ENCODE measurements around the gene NCOR2.

The NCOR2 gene

DNA sequence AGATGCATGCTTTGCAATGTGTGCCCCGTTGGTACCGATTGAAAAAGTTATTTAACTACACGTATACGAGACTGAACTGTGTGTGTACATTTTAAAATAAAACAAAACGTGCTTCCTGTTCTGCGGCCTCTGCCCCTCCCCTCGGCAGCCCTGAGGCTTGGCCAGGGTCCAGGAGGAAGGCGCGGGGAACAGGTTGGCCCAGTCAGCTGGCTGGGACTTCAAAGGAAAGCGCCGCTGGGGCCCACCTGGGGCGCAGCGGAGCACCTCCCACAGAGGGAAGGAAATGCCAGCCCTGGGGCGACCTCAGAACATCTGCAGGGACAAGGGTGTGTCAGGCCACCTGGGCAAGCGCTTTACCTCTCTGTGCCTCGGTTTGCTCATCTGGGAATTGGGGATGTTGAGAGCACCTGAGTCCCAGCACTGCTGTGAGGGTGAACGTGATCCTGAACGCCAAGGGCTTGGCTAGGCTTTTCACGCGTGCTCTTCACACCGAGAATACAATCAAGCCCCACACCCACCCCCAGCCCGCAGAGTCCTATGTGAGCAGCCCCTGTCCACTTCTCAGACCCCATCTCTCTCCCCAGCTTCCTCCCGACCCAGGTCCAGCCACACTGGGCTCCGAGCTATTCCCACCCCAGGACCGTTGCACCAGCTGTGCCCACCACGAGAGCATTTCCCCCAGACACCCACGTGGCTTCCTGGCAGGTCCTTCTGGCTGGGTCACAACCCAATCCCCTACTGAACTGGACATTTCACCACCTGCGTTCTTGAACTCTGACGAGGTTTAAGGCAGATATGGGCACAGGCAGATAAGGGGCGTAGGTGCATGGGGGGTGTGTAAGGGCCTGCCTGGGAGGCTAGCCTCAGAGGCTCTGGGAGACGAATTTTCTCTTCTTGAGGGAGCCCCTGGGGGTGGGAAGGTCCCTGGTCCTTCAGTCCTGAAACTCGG lies 41.9 kb upstream of the NCOR2 start:
- H3K4me3 ChIP-seq (ENCODE audit: low read length in 2 of 2), result peak overlapping the region in 1 of 2 donors; percentile 35
- no peaks in the 10 kb centered on the region for H3K27me3 ChIP-seq (ENCODE audit: control insufficient read depth in 1 of 2, insufficient read depth in 2 of 2, low read length in 2 of 2)
- H3K27ac ChIP-seq (ENCODE audit: low read length), result no peak overlapping the region
- H3K9ac ChIP-seq (ENCODE audit: low read length in 2 of 2), result no peak overlapping the region
- H3K4me1 ChIP-seq (ENCODE audit: control insufficient read depth, insufficient read depth, low read length), result peaks cover 34% of the 10 kb centered on the region
- no peaks in the 10 kb centered on the region for H3K36me3 ChIP-seq (ENCODE audit: control insufficient read depth in 2 of 2, insufficient read depth in 2 of 2, low read length in 2 of 2)
- H3K9me3 ChIP-seq (ENCODE audit: control insufficient read depth in 2 of 2, low read length in 2 of 2), result peaks cover 0 to 4% of the 10 kb centered on the region in 2 donors

DNA sequence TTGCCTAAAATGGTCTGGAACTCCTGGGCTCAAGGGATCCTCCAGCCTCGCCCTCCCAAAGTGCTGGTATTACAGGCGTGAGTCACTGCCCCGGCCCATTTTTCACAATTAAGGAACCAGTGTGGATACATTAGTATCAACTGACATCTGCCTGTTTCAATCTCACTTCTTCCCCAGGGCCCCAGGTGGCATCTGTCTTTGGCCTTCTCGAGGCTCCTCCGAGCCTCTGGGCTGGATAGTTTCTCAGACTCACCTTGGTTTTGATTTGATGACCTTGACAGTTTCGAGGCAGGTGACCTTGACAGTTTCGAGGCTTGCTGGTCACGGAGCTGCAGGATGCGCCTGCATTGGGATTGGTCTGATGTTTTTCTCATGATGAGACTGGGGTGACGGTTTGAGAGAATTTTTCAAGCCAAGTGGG lies 41.0 kb upstream of the NCOR2 start:
- no peaks in the 10 kb centered on the region for H3K36me3 ChIP-seq (ENCODE audit: control insufficient read depth in 2 of 2, insufficient read depth in 2 of 2, low read length in 2 of 2)
- H3K27ac ChIP-seq (ENCODE audit: low read length), result no peak overlapping the region
- H3K4me3 ChIP-seq (ENCODE audit: low read length in 2 of 2), result peak overlapping the region in 1 of 2 donors; percentile 35
- peaks cover 0 to 4% of the 10 kb centered on the region in 2 donors for H3K9me3 ChIP-seq (ENCODE audit: control insufficient read depth in 2 of 2, low read length in 2 of 2)
- H3K9ac ChIP-seq (ENCODE audit: low read length in 2 of 2), result no peak overlapping the region
- H3K27me3 ChIP-seq (ENCODE audit: control insufficient read depth in 1 of 2, insufficient read depth in 2 of 2, low read length in 2 of 2), result no peaks in the 10 kb centered on the region
- H3K4me1 ChIP-seq (ENCODE audit: control insufficient read depth, insufficient read depth, low read length), result peaks cover 35% of the 10 kb centered on the region

DNA sequence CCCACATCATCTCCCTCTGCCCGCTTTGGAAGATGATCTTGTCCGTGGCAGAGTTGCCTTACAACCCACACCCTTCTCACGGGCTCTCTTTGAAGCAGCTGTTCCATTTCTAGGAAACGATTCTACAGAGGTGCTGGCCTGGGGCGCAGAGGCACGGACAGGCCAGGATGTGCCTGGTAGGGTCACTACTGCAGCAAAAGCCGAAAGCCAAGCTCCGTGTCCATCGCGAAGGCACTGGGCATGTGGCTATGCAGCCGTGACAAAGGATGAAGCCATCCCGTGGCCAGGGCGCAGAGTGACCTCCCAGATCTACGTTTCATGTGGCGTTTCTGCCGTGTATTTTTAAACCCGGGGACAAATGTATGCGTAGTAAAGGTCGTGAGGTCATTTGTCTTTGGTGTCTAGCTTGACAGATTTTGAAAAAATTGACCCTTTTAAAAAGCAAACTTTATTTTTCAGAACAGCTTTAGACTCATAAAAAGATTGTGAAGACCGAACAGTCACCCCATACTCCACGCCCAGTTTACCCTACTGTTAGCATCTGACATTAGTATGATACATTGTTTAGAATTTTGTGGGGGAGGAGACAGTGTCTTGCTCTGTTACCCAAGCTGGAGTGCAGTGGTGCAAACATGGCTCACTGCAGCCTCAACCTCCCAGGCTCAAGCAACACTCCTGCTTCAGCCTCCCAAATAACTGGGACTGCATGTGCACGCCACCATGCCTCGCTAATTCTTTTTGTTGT lies 40.4 kb upstream of the NCOR2 start:
- Histone ChIP-seq H3K4me1 (ENCODE audit: control insufficient read depth, insufficient read depth, low read length) (peaks cover 31% of the 10 kb centered on the region), H3K9me3 (ENCODE audit: control insufficient read depth in 2 of 2, low read length in 2 of 2) (peaks cover 0 to under 1% of the 10 kb centered on the region in 2 donors), H3K36me3 (ENCODE audit: control insufficient read depth in 2 of 2, insufficient read depth in 2 of 2, low read length in 2 of 2) (no peaks in the 10 kb centered on the region), H3K27me3 (ENCODE audit: control insufficient read depth in 1 of 2, insufficient read depth in 2 of 2, low read length in 2 of 2) (no peaks in the 10 kb centered on the region), H3K27ac (ENCODE audit: low read length) (no peak overlapping the region), H3K4me3 (ENCODE audit: low read length in 2 of 2) (no peak overlapping the region), H3K9ac (ENCODE audit: low read length in 2 of 2) (no peak overlapping the region)

DNA sequence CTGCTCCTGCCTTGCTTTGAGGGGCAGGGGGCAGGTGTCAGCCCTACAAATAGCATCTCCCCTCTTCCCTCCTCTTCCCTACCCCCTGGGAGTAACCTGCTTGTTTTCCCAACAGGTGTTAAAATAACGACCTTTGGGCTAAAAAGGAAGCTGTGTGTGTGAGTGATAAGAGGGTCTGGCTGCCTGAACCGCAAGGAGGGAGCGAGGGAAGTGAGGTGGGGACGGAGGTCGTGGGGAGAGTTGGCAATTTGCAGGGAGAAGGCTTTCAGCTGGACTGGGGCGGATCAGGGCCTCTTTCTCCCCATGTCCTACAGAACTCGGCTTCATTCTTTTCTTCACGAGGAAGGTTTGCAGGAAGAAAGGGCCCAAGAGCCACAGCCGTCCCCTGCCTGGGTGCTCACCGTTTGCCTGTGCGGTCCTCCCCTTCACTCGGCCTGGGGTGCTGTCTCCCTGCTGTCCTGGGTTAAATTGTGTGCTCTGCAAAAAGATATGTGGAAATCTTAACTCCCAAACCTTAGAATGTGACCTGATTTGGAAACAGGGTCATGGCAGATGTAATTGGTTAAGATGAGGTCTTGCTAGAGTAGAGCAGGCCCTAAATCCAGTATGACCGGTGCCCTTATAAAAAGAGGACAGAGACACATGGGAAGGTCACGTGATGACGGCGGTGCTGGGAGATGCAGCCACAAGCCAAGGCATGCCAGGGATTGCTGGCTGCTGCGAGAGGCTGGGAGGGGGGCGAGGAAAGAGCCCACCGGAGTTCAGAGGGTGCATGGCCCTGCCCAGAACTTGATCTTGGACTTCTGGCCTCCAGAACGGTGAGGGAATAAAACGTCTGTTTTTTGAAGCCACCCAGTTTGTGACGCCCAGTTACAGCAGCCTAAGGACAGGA lies 38.7 kb upstream of the NCOR2 start:
- Histone ChIP-seq H3K27me3 (ENCODE audit: control insufficient read depth in 1 of 2, insufficient read depth in 2 of 2, low read length in 2 of 2) (no peaks in the 10 kb centered on the region), H3K36me3 (ENCODE audit: control insufficient read depth in 2 of 2, insufficient read depth in 2 of 2, low read length in 2 of 2) (no peaks in the 10 kb centered on the region), H3K9ac (ENCODE audit: low read length in 2 of 2) (no peak overlapping the region), H3K9me3 (ENCODE audit: control insufficient read depth in 2 of 2, low read length in 2 of 2) (no peaks in the 10 kb centered on the region), H3K4me1 (ENCODE audit: control insufficient read depth, insufficient read depth, low read length) (peaks cover 28% of the 10 kb centered on the region), H3K4me3 (ENCODE audit: low read length in 2 of 2) (no peak overlapping the region), H3K27ac (ENCODE audit: low read length) (no peak overlapping the region)

DNA sequence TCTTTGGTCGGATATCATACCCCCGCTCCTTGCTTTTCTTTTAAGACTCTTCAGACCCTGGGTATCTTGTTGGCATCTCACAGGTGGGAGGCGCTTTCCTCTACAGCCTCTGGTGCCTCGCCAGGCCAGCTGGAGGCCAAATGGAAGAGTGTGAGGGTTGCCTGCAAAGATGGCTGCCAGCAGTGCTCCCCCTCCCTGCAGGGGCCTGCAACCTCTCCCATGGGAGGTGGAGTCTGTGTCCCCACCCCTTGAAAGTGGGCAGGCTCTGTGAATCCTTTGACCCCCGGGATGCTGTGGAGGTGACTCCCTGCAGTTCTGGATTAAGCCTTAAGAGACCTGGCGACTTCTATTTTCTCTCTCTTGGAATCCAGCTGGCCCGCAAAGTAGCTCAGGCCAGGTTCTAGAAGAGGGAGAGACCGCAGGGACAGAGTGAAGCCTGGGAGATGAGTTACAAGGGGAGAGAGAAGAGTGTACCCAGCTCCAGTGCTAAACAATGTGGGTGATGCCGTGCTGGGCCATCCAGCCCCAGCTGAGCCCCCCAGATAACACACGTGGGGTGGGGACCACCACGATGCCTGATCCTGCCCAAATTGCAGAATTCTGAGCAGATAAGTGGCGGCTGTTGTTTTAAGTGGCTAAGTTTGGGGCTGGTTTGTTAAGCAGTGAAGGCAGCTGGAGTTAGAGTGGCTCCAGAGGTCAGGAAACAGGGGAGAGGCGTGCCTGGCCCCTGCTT lies 37.9 kb upstream of the NCOR2 start:
- no peak overlapping the region for H3K9ac ChIP-seq (ENCODE audit: low read length in 2 of 2)
- no peaks in the 10 kb centered on the region for H3K27me3 ChIP-seq (ENCODE audit: control insufficient read depth in 1 of 2, insufficient read depth in 2 of 2, low read length in 2 of 2)
- H3K4me1 ChIP-seq (ENCODE audit: control insufficient read depth, insufficient read depth, low read length), result peaks cover 25% of the 10 kb centered on the region
- H3K36me3 ChIP-seq (ENCODE audit: control insufficient read depth in 2 of 2, insufficient read depth in 2 of 2, low read length in 2 of 2), result no peaks in the 10 kb centered on the region
- H3K4me3 ChIP-seq (ENCODE audit: low read length in 2 of 2), result no peak overlapping the region
- H3K9me3 ChIP-seq (ENCODE audit: control insufficient read depth in 2 of 2, low read length in 2 of 2), result no peaks in the 10 kb centered on the region
- no peak overlapping the region for H3K27ac ChIP-seq (ENCODE audit: low read length)

DNA sequence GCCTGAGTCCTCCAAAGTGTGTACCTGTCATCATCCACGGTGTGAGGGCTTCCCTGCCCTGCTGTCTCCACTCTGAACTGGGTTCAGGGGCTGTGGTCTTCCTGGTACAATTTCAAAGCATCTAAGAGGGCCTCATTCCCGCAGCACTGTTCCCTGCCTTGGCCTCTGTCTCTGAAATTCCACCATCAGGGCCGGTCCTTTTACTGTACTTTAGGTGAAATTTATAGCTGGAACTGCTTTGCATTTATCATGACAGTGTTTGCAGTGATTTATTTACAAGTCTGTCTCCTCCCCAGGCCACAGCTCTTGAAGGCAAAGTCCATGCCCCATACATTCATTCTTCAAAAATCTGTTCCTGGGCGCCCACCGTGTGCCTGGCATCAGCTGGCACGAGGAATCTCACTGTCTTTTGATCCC lies 36.9 kb upstream of the NCOR2 start:
- H3K9ac ChIP-seq (ENCODE audit: low read length in 2 of 2), result no peak overlapping the region
- H3K4me3 ChIP-seq (ENCODE audit: low read length in 2 of 2), result no peak overlapping the region
- H3K9me3 ChIP-seq (ENCODE audit: control insufficient read depth in 2 of 2, low read length in 2 of 2), result no peaks in the 10 kb centered on the region
- H3K27me3 ChIP-seq (ENCODE audit: control insufficient read depth in 1 of 2, insufficient read depth in 2 of 2, low read length in 2 of 2), result no peaks in the 10 kb centered on the region
- H3K27ac ChIP-seq (ENCODE audit: low read length), result no peak overlapping the region
- H3K4me1 ChIP-seq (ENCODE audit: control insufficient read depth, insufficient read depth, low read length), result peaks cover 20% of the 10 kb centered on the region
- H3K36me3 ChIP-seq (ENCODE audit: control insufficient read depth in 2 of 2, insufficient read depth in 2 of 2, low read length in 2 of 2), result no peaks in the 10 kb centered on the region

DNA sequence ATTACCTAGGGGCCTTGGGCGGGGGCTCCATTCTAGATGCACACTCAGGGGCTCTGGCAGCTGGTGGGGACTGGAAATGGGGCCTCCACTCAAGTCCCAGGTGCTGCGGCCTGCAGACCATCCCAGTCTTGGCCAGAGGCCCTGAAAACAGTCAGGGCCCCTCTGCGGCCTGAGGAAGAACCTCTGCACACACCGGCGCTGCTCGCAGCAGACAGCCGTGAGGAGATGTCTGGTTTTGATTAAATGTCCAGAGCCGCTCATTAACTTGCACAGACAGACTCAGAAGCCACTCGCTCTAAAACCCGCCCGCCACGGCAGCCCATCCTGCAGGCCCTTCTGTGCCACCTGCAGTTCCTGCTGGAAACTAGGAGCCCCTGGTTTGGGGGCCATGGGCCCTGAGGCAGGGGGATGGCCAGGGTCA lies 36.4 kb upstream of the NCOR2 start:
- H3K4me3 ChIP-seq (ENCODE audit: low read length in 2 of 2), result no peak overlapping the region
- H3K9ac ChIP-seq (ENCODE audit: low read length in 2 of 2), result no peak overlapping the region
- no peak overlapping the region for H3K27ac ChIP-seq (ENCODE audit: low read length)
- no peaks in the 10 kb centered on the region for H3K36me3 ChIP-seq (ENCODE audit: control insufficient read depth in 2 of 2, insufficient read depth in 2 of 2, low read length in 2 of 2)
- peaks cover 16% of the 10 kb centered on the region for H3K4me1 ChIP-seq (ENCODE audit: control insufficient read depth, insufficient read depth, low read length)
- H3K27me3 ChIP-seq (ENCODE audit: control insufficient read depth in 1 of 2, insufficient read depth in 2 of 2, low read length in 2 of 2), result no peaks in the 10 kb centered on the region
- no peaks in the 10 kb centered on the region for H3K9me3 ChIP-seq (ENCODE audit: control insufficient read depth in 2 of 2, low read length in 2 of 2)

DNA sequence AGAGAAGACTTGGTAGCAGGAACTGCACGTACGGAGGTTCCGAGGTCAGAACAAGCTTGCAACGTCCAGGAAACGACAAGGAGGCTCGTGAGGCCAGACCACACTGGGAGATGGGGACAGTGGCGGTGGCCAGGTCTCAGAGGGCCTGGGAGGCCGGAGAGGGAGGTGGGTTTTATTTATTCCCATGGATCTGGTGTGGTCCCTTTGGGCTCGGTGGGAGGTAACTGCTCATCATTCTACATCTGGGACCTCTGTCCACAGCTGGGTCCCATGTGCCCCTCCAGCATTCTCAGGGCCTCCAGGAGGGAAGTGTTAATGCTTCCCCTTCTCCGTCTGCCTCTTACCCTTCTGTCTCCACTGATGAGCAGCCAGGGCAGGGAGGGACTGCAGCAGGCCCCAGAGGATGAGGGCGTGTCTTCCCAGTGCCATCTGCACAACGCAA lies 35.7 kb upstream of the NCOR2 start:
- Histone ChIP-seq H3K27ac (ENCODE audit: low read length) (no peak overlapping the region), H3K9ac (ENCODE audit: low read length in 2 of 2) (no peak overlapping the region)

DNA sequence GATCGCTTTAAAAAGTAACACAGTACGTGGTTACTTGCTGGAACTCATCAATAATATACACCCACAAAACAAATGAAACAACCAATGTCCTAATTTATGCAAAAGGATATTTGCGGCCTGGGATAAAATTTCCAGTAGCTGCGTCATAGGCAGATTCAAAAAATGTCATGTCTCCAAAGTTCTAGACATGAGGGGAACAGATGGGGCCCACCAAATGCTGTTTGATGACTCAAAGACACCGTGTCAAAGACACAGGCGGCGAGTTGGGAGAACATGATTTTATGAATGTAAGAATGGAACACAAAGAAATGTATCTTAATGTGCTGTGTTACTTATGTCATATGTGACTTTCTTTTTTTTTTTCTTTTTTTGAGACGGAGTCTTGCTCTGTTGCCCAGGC lies 34.3 kb upstream of the NCOR2 start:
- Histone ChIP-seq H3K9me3 (ENCODE audit: control insufficient read depth in 2 of 2, low read length in 2 of 2) (no peaks in the 10 kb centered on the region), H3K4me3 (ENCODE audit: low read length in 2 of 2) (no peak overlapping the region), H3K36me3 (ENCODE audit: control insufficient read depth in 2 of 2, insufficient read depth in 2 of 2, low read length in 2 of 2) (no peaks in the 10 kb centered on the region), H3K4me1 (ENCODE audit: control insufficient read depth, insufficient read depth, low read length) (peaks cover 10% of the 10 kb centered on the region), H3K27ac (ENCODE audit: low read length) (no peak overlapping the region), H3K27me3 (ENCODE audit: control insufficient read depth in 1 of 2, insufficient read depth in 2 of 2, low read length in 2 of 2) (no peaks in the 10 kb centered on the region), H3K9ac (ENCODE audit: low read length in 2 of 2) (no peak overlapping the region)

More for the DNA sequence above, 35.7 kb upstream of the NCOR2 start:
- H3K9me3 ChIP-seq (ENCODE audit: control insufficient read depth in 2 of 2, low read length in 2 of 2), result no peaks in the 10 kb centered on the region
- H3K36me3 ChIP-seq (ENCODE audit: control insufficient read depth in 2 of 2, insufficient read depth in 2 of 2, low read length in 2 of 2), result no peaks in the 10 kb centered on the region
- H3K27me3 ChIP-seq (ENCODE audit: control insufficient read depth in 1 of 2, insufficient read depth in 2 of 2, low read length in 2 of 2), result no peaks in the 10 kb centered on the region
- H3K4me1 ChIP-seq (ENCODE audit: control insufficient read depth, insufficient read depth, low read length), result peaks cover 10% of the 10 kb centered on the region
- H3K4me3 ChIP-seq (ENCODE audit: low read length in 2 of 2), result no peak overlapping the region
